ENCODE data around the gene GLRA3. TPM values are rescaled to one million over a fixed set of nuclear protein-coding genes. Genes with fewer than 3 reads are reported as not detected.

GLRA3 gene
- total RNA-seq, 3 donors from 2014 or later (not counting 1 experiment from before 2014, with no cell fraction given) = not detected

DNA sequence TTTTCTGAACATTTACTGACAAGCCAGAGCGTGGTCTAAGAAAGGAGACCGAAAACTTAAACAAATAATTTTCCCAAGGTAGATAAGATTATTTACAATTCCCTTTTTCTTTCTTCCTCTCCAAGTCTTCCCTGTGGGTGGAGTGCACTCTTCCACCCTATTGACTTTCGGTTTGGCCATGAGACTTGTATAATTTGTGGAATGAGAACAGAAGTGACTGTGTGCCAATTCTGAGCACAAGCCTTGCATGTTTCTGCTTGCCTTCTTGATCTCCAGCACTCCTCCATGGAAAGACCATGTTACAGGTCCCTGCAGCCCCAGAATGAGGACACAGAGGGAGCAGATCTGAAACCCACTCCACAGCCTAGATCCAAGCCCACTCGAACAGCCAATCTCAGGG lies 156.8 kb downstream of the GLRA3 start:
- Histone ChIP-seq H3K27ac (ENCODE audit: low read length) (no peak overlapping the region), H3K27me3 (ENCODE audit: control insufficient read depth, insufficient read depth, low read length) (no peaks in the 10 kb centered on the region), H3K9me3 (ENCODE audit: control insufficient read depth, insufficient read depth, low read length) (no peaks in the 10 kb centered on the region), H3K4me3 (ENCODE audit: low read length) (no peak overlapping the region), H3K36me3 (ENCODE audit: control insufficient read depth, insufficient read depth, low read length) (no peaks in the 10 kb centered on the region), H3K4me1 (ENCODE audit: control insufficient read depth, insufficient read depth, low read length) (no peaks in the 10 kb centered on the region)
- no peak for TF ChIP-seq CTCF (IDR thresholded peaks at IDR 0.05)
- H3K9me3 Mint-ChIP-seq = no peaks in the 10 kb centered on the region
- intact Hi-C loops (cut with micrococcal nuclease) = no loop called here
- 89% methylated on average over 3 of the region's 4 CpGs for WGBS (ENCODE audit: insufficient coverage)
- DNase-seq (no peak), ATAC-seq (no peak)
- H3K27me3 Mint-ChIP-seq (ENCODE audit: low read depth in 2 of 2) = peaks cover 0 to 13% of the 10 kb centered on the region in 2 donors
- H3K27ac Mint-ChIP-seq = no peak overlapping the region
- no peak overlapping the region for H3K4me3 Mint-ChIP-seq
- H3K4me1 Mint-ChIP-seq = no peaks in the 10 kb centered on the region
- H3K36me3 Mint-ChIP-seq = no peaks in the 10 kb centered on the region

GRCh38 chr4:174669270-174669669 lies 159.8 kb downstream of the GLRA3 start:
- ATAC-seq = no peak
- H3K27ac Mint-ChIP-seq = no peak overlapping the region

GRCh38 chr4:174665799-174666198 lies 163.2 kb downstream of the GLRA3 start:
- intact Hi-C loops (cut with micrococcal nuclease) = no loop called here

More at GRCh38 chr4:174669270-174669669, 159.8 kb downstream of the GLRA3 start:
- Mint-ChIP-seq H3K4me3 (no peak overlapping the region), H3K9me3 (no peaks in the 10 kb centered on the region), H3K36me3 (no peaks in the 10 kb centered on the region), H3K27me3 (ENCODE audit: low read depth in 2 of 2) (peaks cover 2 to 18% of the 10 kb centered on the region in 2 donors), H3K4me1 (no peaks in the 10 kb centered on the region)
- Histone ChIP-seq H3K9me3 (ENCODE audit: control insufficient read depth, insufficient read depth, low read length) (no peaks in the 10 kb centered on the region), H3K36me3 (ENCODE audit: control insufficient read depth, insufficient read depth, low read length) (no peaks in the 10 kb centered on the region), H3K27ac (ENCODE audit: low read length) (no peak overlapping the region), H3K4me1 (ENCODE audit: control insufficient read depth, insufficient read depth, low read length) (no peaks in the 10 kb centered on the region), H3K4me3 (ENCODE audit: low read length) (no peak overlapping the region), H3K27me3 (ENCODE audit: control insufficient read depth, insufficient read depth, low read length) (no peaks in the 10 kb centered on the region)
- intact Hi-C loops (cut with micrococcal nuclease) = no loop called here
- 92% methylated on average over 3 of the region's 3 CpGs for WGBS (ENCODE audit: insufficient coverage)
- no peak for TF ChIP-seq CTCF (IDR thresholded peaks at IDR 0.05)
- DNase-seq = no peak

More at GRCh38 chr4:174665799-174666198, 163.2 kb downstream of the GLRA3 start:
- no peak overlapping the region for H3K4me3 ChIP-seq (ENCODE audit: low read length)
- no peaks in the 10 kb centered on the region for H3K4me1 ChIP-seq (ENCODE audit: control insufficient read depth, insufficient read depth, low read length)
- ATAC-seq = no peak
- no peaks in the 10 kb centered on the region for H3K36me3 ChIP-seq (ENCODE audit: control insufficient read depth, insufficient read depth, low read length)
- Mint-ChIP-seq H3K36me3 (no peaks in the 10 kb centered on the region), H3K4me3 (no peak overlapping the region), H3K4me1 (no peaks in the 10 kb centered on the region), H3K9me3 (no peaks in the 10 kb centered on the region), H3K27me3 (ENCODE audit: low read depth in 2 of 2) (peaks cover 4 to 29% of the 10 kb centered on the region in 2 donors), H3K27ac (no peak overlapping the region)
- no peak for DNase-seq
- H3K9me3 ChIP-seq (ENCODE audit: control insufficient read depth, insufficient read depth, low read length) = no peaks in the 10 kb centered on the region
- no peak overlapping the region for H3K27ac ChIP-seq (ENCODE audit: low read length)
- no peak for TF ChIP-seq CTCF (IDR thresholded peaks at IDR 0.05)
- no peaks in the 10 kb centered on the region for H3K27me3 ChIP-seq (ENCODE audit: control insufficient read depth, insufficient read depth, low read length)
